Keratinocyte (primary cell): ENCODE results near the gene PABPN1L.

Source experiments
- CTCF ChIP-seq, 3 experiments: IDR thresholded peaks in 1 of 3; conservative IDR thresholded peaks in 1 of 3; optimal IDR thresholded peaks in 1 of 3; 2 replicates in 2 of 3; 3 replicates in 1 of 3; pipeline versions ENCODE3 to v1.5.1; 2011; ENCODE audit warnings: low read length in 3 of 3, mild to moderate bottlenecking in 3 of 3, moderate library complexity in 2 of 3, control low read depth in 1 of 3, inconsistent platforms in 1 of 3; ENCODE audit not compliant: insufficient read depth in 2 of 3; ENCODE audit errors: extremely low read depth in 1 of 3
- EZH2 ChIP-seq: IDR thresholded peaks from one replicate; pipeline ENCODE4 v1.6.1; 2012; ENCODE audit warnings: inconsistent platforms, mild to moderate bottlenecking, low read length, moderate library complexity

GRCh38 chr16:88904676-88905365 is 38.4 kb upstream of the PABPN1L start:
- TF ChIP-seq CTCF (optimal IDR thresholded peaks at IDR 0.05 in 1 of 3, IDR thresholded peaks at IDR 0.05 in 1 of 3, conservative IDR thresholded peaks at IDR 0.05 in 1 of 3; ENCODE audit: extremely low read depth in 1 of 3, insufficient read depth in 2 of 3, low read length in 3 of 3) = no peak
- no peak for TF ChIP-seq EZH2
